ENCODE data around the gene CDCA8. TPM values are rescaled to one million over a fixed set of nuclear protein-coding genes. Genes with fewer than 3 reads are reported as not detected.

CDCA8 gene
- total RNA-seq, 1 experiment from 2014 or later, result 64.7 TPM

- peaks cover 38% of the 10 kb centered on the region for H3K27me3 ChIP-seq (replicated peaks; ENCODE audit: insufficient read depth, low read depth, low read length, poor library complexity)
Observed at GRCh38 chr1:37723390-37724078, 31.2 kb downstream of the CDCA8 start.

DNA sequence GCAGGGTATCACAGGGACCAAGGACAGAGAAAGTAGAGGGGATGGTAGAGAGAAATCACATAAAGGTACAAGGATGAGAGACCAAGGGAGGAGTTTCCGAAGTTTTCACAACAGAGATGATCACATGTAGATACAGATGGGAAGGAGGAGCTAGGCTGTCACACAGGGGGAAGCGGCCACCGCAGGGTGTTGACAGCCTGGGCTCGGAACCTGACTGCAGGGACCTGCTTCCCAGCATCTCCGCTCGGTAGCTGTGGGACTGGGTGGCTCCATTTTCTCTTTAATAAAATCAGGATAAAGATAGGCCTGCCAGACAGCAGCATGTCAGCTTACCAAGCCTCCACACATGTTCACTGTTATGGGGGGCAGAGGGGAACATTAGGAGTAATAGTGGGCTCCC, 32.3 kb downstream of the CDCA8 start:
- Histone ChIP-seq H3K4me1 (ENCODE audit: insufficient read depth, low read length, poor library complexity, severe bottlenecking) (no peaks in the 10 kb centered on the region), H3K9me3 (ENCODE audit: low read depth, low read length, poor library complexity, severe bottlenecking) (no peaks in the 10 kb centered on the region), H3K27me3 (replicated peaks; ENCODE audit: insufficient read depth, low read depth, low read length, poor library complexity) (peaks cover 49% of the 10 kb centered on the region), H3K27ac (ENCODE audit: low read depth, low read length, poor library complexity, severe bottlenecking) (no peak overlapping the region), H3K36me3 (ENCODE audit: insufficient read depth, low read length, poor library complexity, severe bottlenecking) (no peaks in the 10 kb centered on the region), H3K4me3 (ENCODE audit: low read depth, low read length, poor library complexity, severe bottlenecking) (no peak overlapping the region)
- intact Hi-C loops (cut with micrococcal nuclease; ENCODE audit: unreplicated experiment), result no loop called here
- POLR2A ChIA-PET (ENCODE audit: low non-redundant PET), result no interaction called here
- no peak for DNase-seq (ENCODE audit: low spot score)
- no peak for TF ChIP-seq EZH2 (IDR thresholded peaks at IDR 0.05; ENCODE audit: borderline replicate concordance, low read depth, low read length, poor library complexity, severe bottlenecking)
- TF ChIP-seq CTCF (conservative IDR thresholded peaks at IDR 0.05; ENCODE audit: low read depth, low read length), result no peak
- no TSS peak for BruUV-seq (replicated peaks)
- CTCF ChIA-PET, result interaction anchor here (0.6 kb wide), 1 partner anchor 1050 kb away, joined by 4 read pairs; no protein-coding TSS in a partner anchor

More at GRCh38 chr1:37723390-37724078, 31.2 kb downstream of the CDCA8 start:
- no peak for TF ChIP-seq CTCF (conservative IDR thresholded peaks at IDR 0.05; ENCODE audit: low read depth, low read length)
- no peak for TF ChIP-seq EZH2 (IDR thresholded peaks at IDR 0.05; ENCODE audit: borderline replicate concordance, low read depth, low read length, poor library complexity, severe bottlenecking)
- Histone ChIP-seq H3K4me1 (ENCODE audit: insufficient read depth, low read length, poor library complexity, severe bottlenecking) (no peaks in the 10 kb centered on the region), H3K27ac (ENCODE audit: low read depth, low read length, poor library complexity, severe bottlenecking) (no peak overlapping the region), H3K36me3 (ENCODE audit: insufficient read depth, low read length, poor library complexity, severe bottlenecking) (no peaks in the 10 kb centered on the region), H3K4me3 (ENCODE audit: low read depth, low read length, poor library complexity, severe bottlenecking) (no peak overlapping the region), H3K9me3 (ENCODE audit: low read depth, low read length, poor library complexity, severe bottlenecking) (no peaks in the 10 kb centered on the region)
- intact Hi-C loops (cut with micrococcal nuclease; ENCODE audit: unreplicated experiment), result no loop called here
- DNase-seq (ENCODE audit: low spot score), result no peak
- CTCF ChIA-PET, result no interaction called here
- no TSS peak for BruUV-seq (replicated peaks)
- POLR2A ChIA-PET (ENCODE audit: low non-redundant PET), result no interaction called here

DNA sequence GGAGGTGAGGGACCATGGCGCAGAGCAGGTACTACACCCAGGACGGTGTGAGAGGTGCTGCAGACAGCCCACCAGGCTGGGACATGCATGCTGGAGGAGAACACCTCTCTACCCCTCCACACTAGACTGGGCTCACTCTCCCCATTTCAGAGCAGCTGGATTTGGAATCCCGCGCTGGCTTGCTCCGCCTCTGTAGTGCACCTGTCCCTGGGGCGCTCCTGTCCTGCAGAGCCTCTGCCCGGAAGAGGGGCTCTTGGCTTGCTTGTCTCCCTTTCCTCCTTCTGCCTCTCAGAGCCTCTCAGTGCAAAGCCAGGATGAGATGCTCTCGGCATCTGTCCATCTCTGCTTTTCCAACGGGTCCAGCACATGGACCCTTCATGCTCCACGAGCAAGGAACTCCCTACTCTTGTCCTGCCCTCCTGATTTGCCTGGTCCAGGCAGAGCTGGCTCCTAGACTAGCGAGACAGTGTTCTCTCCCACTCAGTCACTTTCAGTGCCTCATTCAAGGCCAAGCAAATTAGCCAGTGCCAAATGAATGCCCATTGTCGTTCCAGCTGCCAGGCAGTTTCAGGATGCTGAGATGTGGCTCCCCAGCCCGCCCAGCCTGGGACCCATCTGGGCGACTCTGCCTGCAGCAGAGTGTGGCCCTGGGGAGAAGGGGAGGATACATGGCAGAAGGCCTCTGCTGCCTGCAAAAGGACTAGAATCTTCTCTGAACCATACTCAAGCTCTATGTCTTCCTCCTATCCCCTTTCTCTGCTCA, 33.7 kb downstream of the CDCA8 start:
- DNase-seq (ENCODE audit: low spot score), result no peak
- BruUV-seq (replicated peaks), result no TSS peak
- TF ChIP-seq CTCF (conservative IDR thresholded peaks at IDR 0.05; ENCODE audit: low read depth, low read length), result no peak
- TF ChIP-seq EZH2 (IDR thresholded peaks at IDR 0.05; ENCODE audit: borderline replicate concordance, low read depth, low read length, poor library complexity, severe bottlenecking), result no peak
- H3K27ac ChIP-seq (ENCODE audit: low read depth, low read length, poor library complexity, severe bottlenecking), result no peak overlapping the region
- CTCF ChIA-PET, result no interaction called here
- peaks cover 59% of the 10 kb centered on the region for H3K27me3 ChIP-seq (replicated peaks; ENCODE audit: insufficient read depth, low read depth, low read length, poor library complexity)
- intact Hi-C loops (cut with micrococcal nuclease; ENCODE audit: unreplicated experiment), result no loop called here
- POLR2A ChIA-PET (ENCODE audit: low non-redundant PET), result no interaction called here
- H3K4me1 ChIP-seq (ENCODE audit: insufficient read depth, low read length, poor library complexity, severe bottlenecking), result no peaks in the 10 kb centered on the region
- H3K36me3 ChIP-seq (ENCODE audit: insufficient read depth, low read length, poor library complexity, severe bottlenecking), result no peaks in the 10 kb centered on the region
- H3K4me3 ChIP-seq (ENCODE audit: low read depth, low read length, poor library complexity, severe bottlenecking), result no peak overlapping the region
- H3K9me3 ChIP-seq (ENCODE audit: low read depth, low read length, poor library complexity, severe bottlenecking), result no peaks in the 10 kb centered on the region

All from A673 (cell line).